GM12865 (cell line): ENCODE measurements around the gene CMTM1.

ENCODE experiments used
- DNase-seq: peaks from one replicate; pipeline ENCODE4 v3.0.0; 2010; ENCODE audit warnings: low read depth
- H3K4me3 ChIP-seq: 2 replicates; pipeline ENCODE4 v1.5.1; 2011; ENCODE audit warnings: mild to moderate bottlenecking, low read depth, low read length, control low read depth
- CTCF ChIP-seq: IDR thresholded peaks from 2 replicates; pipeline ENCODE4 v1.5.1; 2011; ENCODE audit warnings: low read length, control low read depth, low read depth, inconsistent platforms; ENCODE audit not compliant: insufficient read depth; ENCODE audit errors: missing control alignments

Gene CMTM1

DNA sequence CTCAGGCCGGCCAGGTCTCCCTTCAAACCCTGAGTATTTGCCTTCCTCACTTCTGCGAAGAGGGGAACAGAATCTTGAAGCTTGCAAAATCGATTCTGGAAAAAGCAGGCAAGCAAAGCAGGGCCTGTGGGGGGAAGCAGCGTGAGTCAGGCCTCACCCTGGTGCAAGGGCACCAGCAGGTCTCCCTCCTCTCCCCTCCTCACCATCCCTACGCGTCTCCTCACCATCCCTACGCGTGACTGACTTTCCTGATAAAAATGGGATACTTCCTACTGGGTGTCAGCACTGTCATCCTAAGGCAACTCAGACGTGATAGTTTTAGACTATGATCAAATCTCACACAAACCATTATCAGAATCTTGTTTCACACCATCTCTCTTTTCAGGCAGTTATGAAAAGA lies 50.4 kb downstream of the CMTM1 start:
- no peak overlapping the region for H3K4me3 ChIP-seq
- DNase-seq = no peak
- no peak for TF ChIP-seq CTCF

GRCh38 chr16:66617010-66617434 lies 50.8 kb downstream of the CMTM1 start:
- TF ChIP-seq CTCF = no peak
- no peak overlapping the region for H3K4me3 ChIP-seq
- no peak for DNase-seq

- H3K4me3 ChIP-seq = no peak overlapping the region
- no peak for DNase-seq
- no peak for TF ChIP-seq CTCF
These were observed 51.5 kb downstream of the CMTM1 start for GRCh38 chr16:66617728-66618127.

- no peak overlapping the region for H3K4me3 ChIP-seq
- DNase-seq = no peak
- no peak for TF ChIP-seq CTCF
These were observed 52.5 kb downstream of the CMTM1 start for GRCh38 chr16:66618588-66619375.

GRCh38 chr16:66619534-66620428 lies 53.5 kb downstream of the CMTM1 start:
- TF ChIP-seq CTCF = no peak
- H3K4me3 ChIP-seq = no peak overlapping the region
- no peak for DNase-seq

DNA sequence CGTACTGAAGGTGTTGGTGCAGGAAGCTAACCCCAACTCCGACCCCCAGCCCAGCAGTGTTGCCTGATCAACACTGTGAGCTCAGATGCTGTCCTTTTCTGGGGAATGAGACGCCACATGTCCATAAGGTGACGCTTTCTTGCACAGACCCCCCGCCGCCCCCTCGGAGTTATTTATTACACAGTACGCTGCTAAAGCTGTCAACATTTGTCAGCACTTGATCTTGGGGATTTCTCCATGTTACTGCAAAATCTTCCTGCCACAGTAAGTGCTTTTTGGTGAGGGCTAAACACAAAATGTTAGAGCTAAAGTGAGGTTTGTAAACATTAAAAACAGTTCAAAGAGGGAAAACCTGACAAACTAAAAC lies 54.2 kb downstream of the CMTM1 start:
- H3K4me3 ChIP-seq = no peak overlapping the region
- no peak for TF ChIP-seq CTCF
- no peak for DNase-seq
